Testis (tissue), 3 donors: Measurements from ENCODE around the gene GNA14. TPM values are rescaled to one million over a fixed set of nuclear protein-coding genes. Genes with fewer than 3 reads are reported as not detected.
A peak's percentile ranks its signal among the peaks of the same experiment; 100 is the strongest.
"Not testable (repeated sequence)": the region's sequence is repeated elsewhere in the genome, so short reads cannot be mapped to it uniquely, and the experiment has no call there.

Experiments used
- DNase-seq: peaks from one replicate; pipeline ENCODE4 v3.0.0-alpha.2; 2019
- H3K27ac ChIP-seq, 2 donors: fragments of 200-600 bp; sonication (generic); one replicate each; pipeline ENCODE4 v1.5.1; 2019
- H3K27me3 ChIP-seq: fragments of 200-600 bp; sonication (generic); one replicate; pipeline ENCODE4 v1.5.1; 2019
- H3K36me3 ChIP-seq: fragments of 200-600 bp; sonication (generic); one replicate; pipeline ENCODE4 v1.5.1; 2017; ENCODE audit warnings: low read depth; ENCODE audit errors: missing control alignments
- H3K4me1 ChIP-seq: fragments of 200-600 bp; sonication (generic); one replicate; pipeline ENCODE4 v1.5.1; 2019
- H3K4me3 ChIP-seq, 2 donors: fragments of 200-600 bp; sonication (generic); one replicate each; pipeline ENCODE4 v1.5.1; 2017 to 2019
- H3K9me3 ChIP-seq: fragments of 200-600 bp; sonication (generic); one replicate; pipeline ENCODE4 v1.5.1; 2017
- CTCF ChIP-seq, 3 experiments: fragments of 450-650 bp in 2 of 3; fragments of 200-600 bp in 1 of 3; sonication (generic) in 1 of 3; IDR thresholded peaks; one replicate each; pipeline ENCODE4 v1.5.1; 2016 to 2019; ENCODE audit warnings: antibody characterized with exemption in 3 of 3, mild to moderate bottlenecking in 2 of 3, moderate library complexity in 1 of 3
- POLR2A ChIP-seq: fragments of 450-650 bp; IDR thresholded peaks from one replicate; pipeline ENCODE4 v1.6.1; 2017; ENCODE audit warnings: antibody characterized with exemption, mild to moderate bottlenecking, moderate library complexity
- WGBS, 2 donors: methylation state at CpG; one replicate each; pipeline ENCODE4 v1.1.5; 2018; 5-methylcytosine and 5-hydroxymethylcytosine counted together
- intact Hi-C: fragments of 100-400 bp; cut with DNase I; formaldehyde crosslinking; loops from one replicate; pipeline ENCODE4 v1.15.1; 2023; ENCODE audit warnings: low total_unique reads
- polyA plus RNA-seq: library from polyadenylated mRNA; stranded (reverse); fragments of 350-450 nt; fragmentation: Illumina TruSeq; extraction: RNeasy Lipid Tissue Mini Kit (QIAGEN cat#74804); gene quantifications from one replicate; pipeline ENCODE4 v1.2.3, GENCODE V29; 2014; ENCODE audit warnings: low read depth, low replicate concordance; ENCODE audit not compliant: insufficient read depth
- total RNA-seq, 2 donors: library from RNA; depleted of rRNA; stranded (reverse); fragments of >200 nt; gene quantifications; one replicate each; pipeline ENCODE4 v1.2.3, GENCODE V29; 2016

Gene GNA14
- total and polyA plus RNA-seq, 3 donors from 2014 or later: 3.1 to 4.4 (median 4.3) TPM

DNA sequence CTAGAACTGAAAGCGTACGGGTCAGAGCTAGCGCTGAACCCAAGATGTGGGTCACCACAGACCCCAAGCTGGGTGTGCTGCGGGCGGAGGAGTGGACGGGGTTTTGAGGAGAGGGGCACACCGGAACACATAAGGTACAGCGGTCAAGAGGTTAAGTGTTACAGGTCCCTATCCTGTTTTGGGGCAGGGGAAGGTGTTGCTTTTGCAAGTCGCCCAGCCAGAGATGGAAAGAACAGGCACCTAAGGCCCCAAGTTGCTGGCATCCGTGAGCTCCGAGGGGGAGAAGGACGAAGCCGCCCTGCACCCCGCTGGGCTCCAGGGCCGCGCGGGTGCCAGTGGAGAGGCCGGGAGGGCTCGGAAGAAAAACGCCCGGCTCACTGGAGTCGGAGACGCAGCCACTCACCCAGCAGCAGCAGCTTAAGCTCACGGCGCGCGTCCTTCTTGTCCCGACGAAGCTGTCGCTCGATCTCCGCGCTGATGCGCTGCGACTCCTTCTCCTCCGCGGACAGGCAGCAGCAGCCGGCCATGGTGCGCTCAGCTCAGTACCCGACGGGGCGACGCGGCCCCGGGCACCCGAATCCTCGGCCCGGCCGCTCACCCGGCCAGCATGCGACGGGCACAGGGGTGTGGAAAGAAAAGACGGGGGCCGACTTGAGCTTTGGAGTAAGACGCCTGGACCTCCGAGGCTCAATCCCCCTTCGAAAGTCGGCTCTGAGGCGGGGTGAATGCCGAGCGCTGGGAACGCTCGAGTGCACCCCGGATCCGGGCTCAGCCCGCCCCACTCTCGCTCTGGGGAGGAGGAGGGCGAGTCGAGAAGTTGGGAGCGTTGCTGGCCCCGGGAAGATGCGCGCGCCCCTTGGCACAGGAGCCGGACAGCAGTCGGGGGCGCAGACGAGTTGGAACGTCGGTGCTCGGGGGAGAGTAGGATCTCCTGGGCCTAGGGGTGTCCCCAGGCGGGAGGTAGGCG is 572 bp downstream of the GNA14 start:
- DNase-seq: peak; percentile 39
- 12 to 16% methylated on average over 47 to 83 of the region's 83 CpGs for WGBS, 2 donors
- intact Hi-C loops: no loop called here
- Histone ChIP-seq H3K27me3 (no peaks in the 10 kb centered on the region), H3K9me3 (no peaks in the 10 kb centered on the region), H3K27ac (no peak overlapping the region), H3K4me3 (peak overlapping the region; percentile 49 to 56), H3K36me3 (no peaks in the 10 kb centered on the region), H3K4me1 (no peaks in the 10 kb centered on the region)
- TF ChIP-seq CTCF (IDR thresholded peaks at IDR 0.05): no peak
- TF ChIP-seq POLR2A: no peak

DNA sequence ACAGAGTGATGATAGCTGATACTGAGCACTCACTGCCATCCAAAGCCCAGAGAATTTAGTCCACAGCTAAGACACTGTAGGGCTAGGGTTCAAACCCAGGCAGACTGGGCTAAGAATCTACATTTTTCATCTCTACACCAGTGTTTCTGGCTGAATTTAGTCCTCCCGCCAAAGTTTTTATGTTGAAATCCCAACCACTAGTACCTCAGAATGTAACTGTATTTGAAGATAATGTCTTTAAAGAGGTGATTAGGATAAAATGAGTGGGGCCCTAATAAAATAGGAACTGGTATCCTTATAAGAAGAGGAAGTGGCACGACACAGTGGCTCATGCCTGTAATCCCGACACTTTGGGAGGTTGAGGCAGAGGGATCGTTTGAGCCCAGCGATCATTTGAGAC is 4.3 kb downstream of the GNA14 start:
- no peak for DNase-seq
- H3K9me3 ChIP-seq: no peaks in the 10 kb centered on the region
- no peaks in the 10 kb centered on the region for H3K4me1 ChIP-seq
- no peak overlapping the region for H3K4me3 ChIP-seq
- no peak for TF ChIP-seq CTCF (IDR thresholded peaks at IDR 0.05)
- H3K27me3 ChIP-seq: no peaks in the 10 kb centered on the region
- no peak overlapping the region for H3K27ac ChIP-seq
- no peaks in the 10 kb centered on the region for H3K36me3 ChIP-seq
- WGBS, 2 donors: 90 to 93% methylated on average over 5 of the region's 5 CpGs
- intact Hi-C loops: no loop called here

GRCh38 chr9:77640741-77641580 is 7.2 kb downstream of the GNA14 start:
- TF ChIP-seq CTCF (IDR thresholded peaks at IDR 0.05): no peak
- TF ChIP-seq POLR2A: no peak
- no peak overlapping the region for H3K4me3 ChIP-seq
- H3K27me3 ChIP-seq: no peaks in the 10 kb centered on the region
- intact Hi-C loops: no loop called here
- H3K36me3 ChIP-seq: no peaks in the 10 kb centered on the region
- no peaks in the 10 kb centered on the region for H3K9me3 ChIP-seq
- no peaks in the 10 kb centered on the region for H3K4me1 ChIP-seq
- no peak for DNase-seq
- H3K27ac ChIP-seq: no peak overlapping the region
- 81 to 85% methylated on average over 8 of the region's 8 CpGs for WGBS, 2 donors

DNA sequence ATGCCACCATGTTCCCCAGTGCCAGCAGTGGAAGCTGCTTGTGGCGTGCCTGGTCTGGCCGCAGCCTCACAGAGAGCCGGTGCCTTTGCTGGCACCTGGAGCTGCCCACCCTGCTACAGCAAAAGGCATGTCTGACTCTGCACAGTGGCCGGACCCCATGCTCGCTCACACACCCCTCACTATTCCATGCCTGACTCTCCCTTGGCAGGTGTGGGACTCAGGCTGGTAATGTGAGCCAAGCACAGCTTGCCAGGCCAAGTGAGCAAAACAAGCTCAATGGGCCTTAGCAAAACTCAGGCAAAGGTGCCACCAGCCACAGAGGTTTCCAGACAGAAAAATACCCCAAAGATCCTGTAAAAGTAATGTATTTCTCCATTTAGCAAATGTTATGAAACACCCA is 15.5 kb downstream of the GNA14 start:
- no peaks in the 10 kb centered on the region for H3K4me1 ChIP-seq
- no peaks in the 10 kb centered on the region for H3K9me3 ChIP-seq
- H3K4me3 ChIP-seq: no peak overlapping the region
- no peaks in the 10 kb centered on the region for H3K27me3 ChIP-seq
- H3K36me3 ChIP-seq: no peaks in the 10 kb centered on the region
- WGBS, 2 donors: 90 to 93% methylated on average over 3 to 5 of the region's 5 CpGs
- no peak for TF ChIP-seq POLR2A
- TF ChIP-seq CTCF (IDR thresholded peaks at IDR 0.05): no peak
- DNase-seq: no peak
- intact Hi-C loops: no loop called here
- H3K27ac ChIP-seq: no peak overlapping the region

- H3K4me3 ChIP-seq, H3K4me1 ChIP-seq, intact Hi-C loops, H3K27me3 ChIP-seq, H3K9me3 ChIP-seq, H3K36me3 ChIP-seq, H3K27ac ChIP-seq, DNase-seq: not testable (repeated sequence)
- 83 to 90% methylated on average over 4 of the region's 4 CpGs for WGBS, 2 donors
Observed at GRCh38 chr9:77628864-77629263, 19.3 kb downstream of the GNA14 start.
